Embryonic facial prominence (tissue), 1 donor: ENCODE measurements around the gene EPGN.
"Not testable (repeated sequence)": the region's sequence is repeated elsewhere in the genome, so short reads cannot be mapped to it uniquely, and the experiment has no call there.

Experiments
- DNase-seq: peaks from one replicate; pipeline ENCODE4 v3.0.0-alpha.2; 2016; ENCODE audit errors: extremely low spot score

Gene EPGN

GRCh38 chr4:74339501-74339900 is 31.2 kb downstream of the EPGN start:
- DNase-seq, result no peak

GRCh38 chr4:74340421-74340820 is 32.2 kb downstream of the EPGN start:
- not testable (repeated sequence) for DNase-seq

- DNase-seq, result no peak
Observed at GRCh38 chr4:74344031-74344430, 35.8 kb downstream of the EPGN start.

GRCh38 chr4:74353858-74354257 is 45.6 kb downstream of the EPGN start:
- no peak for DNase-seq

GRCh38 chr4:74357965-74358364 is 49.7 kb downstream of the EPGN start:
- DNase-seq, result no peak

GRCh38 chr4:74361671-74362070 is 53.4 kb downstream of the EPGN start:
- DNase-seq, result no peak

GRCh38 chr4:74362347-74362746 is 54.1 kb downstream of the EPGN start:
- DNase-seq, result no peak

- DNase-seq, result no peak
Observed at GRCh38 chr4:74364256-74364651, 56.0 kb downstream of the EPGN start.

- DNase-seq, result no peak
Observed at GRCh38 chr4:74364652-74365491, 56.6 kb downstream of the EPGN start, which contains the start of gene EREG. Gene EREG (plus strand): TSS chr4:74365145. CDS start chr4:74365309, 164 bp downstream.

- DNase-seq, result no peak
Observed at GRCh38 chr4:74365761-74366160, 57.5 kb downstream of the EPGN start.
